GM10266 (cell line): Measurements from ENCODE around the gene CLBA1.

Source experiments
- DNase-seq: peaks from one replicate; pipeline ENCODE4 v3.0.0; 2012; ENCODE audit errors: extremely low spot score
- TF ChIP-seq, protein P1 (sequence below): IDR thresholded peaks from 2 replicates; pipeline ENCODE4 v1.5.1; 2012; ENCODE audit warnings: mild to moderate bottlenecking, low read depth; ENCODE audit not compliant: control insufficient read depth, insufficient read depth; ENCODE audit errors: missing control alignments

Gene CLBA1

GRCh38 chr14:104978746-104979691, 6.6 kb upstream of the CLBA1 start:
- TF ChIP-seq, protein P1, sequence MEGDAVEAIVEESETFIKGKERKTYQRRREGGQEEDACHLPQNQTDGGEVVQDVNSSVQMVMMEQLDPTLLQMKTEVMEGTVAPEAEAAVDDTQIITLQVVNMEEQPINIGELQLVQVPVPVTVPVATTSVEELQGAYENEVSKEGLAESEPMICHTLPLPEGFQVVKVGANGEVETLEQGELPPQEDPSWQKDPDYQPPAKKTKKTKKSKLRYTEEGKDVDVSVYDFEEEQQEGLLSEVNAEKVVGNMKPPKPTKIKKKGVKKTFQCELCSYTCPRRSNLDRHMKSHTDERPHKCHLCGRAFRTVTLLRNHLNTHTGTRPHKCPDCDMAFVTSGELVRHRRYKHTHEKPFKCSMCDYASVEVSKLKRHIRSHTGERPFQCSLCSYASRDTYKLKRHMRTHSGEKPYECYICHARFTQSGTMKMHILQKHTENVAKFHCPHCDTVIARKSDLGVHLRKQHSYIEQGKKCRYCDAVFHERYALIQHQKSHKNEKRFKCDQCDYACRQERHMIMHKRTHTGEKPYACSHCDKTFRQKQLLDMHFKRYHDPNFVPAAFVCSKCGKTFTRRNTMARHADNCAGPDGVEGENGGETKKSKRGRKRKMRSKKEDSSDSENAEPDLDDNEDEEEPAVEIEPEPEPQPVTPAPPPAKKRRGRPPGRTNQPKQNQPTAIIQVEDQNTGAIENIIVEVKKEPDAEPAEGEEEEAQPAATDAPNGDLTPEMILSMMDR, result no peak

DNA sequence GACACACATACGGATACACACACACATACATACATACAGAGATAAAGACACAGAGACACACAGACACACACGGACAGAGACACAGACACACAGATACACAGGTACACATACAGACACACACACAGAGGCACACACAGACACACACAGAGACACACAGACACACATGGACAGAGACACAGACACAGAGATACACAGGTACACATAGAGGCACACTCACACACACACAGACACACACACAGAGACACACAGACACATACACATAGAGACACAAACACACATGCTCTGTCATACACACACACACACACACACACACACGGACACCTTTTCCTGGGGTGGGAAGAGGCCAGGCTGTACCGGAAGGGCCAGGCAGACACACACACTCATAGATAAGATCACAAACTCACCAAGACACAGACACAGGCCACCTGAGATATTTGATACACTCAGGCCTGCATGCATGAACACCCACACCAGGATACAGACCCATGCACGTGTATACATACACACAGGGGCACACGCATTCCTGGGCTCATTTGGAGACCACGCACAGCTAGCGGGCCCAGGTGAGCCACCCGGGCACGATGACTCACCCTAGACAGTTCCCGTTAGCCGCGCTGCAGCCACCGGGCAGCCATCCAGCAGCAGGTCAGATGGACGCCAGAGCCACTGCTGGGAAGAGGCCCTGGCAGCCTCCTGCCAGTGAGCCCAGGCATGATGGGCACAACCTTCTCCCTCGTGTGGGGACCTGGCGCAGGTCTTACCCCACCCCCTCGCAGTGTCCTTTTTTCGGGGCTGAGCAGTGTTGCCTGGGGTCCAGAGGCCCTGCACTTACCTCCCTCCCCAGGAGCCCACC, 5.6 kb upstream of the CLBA1 start:
- no peak for DNase-seq
- TF ChIP-seq, protein P1, result no peak

More at GRCh38 chr14:104978746-104979691, 6.6 kb upstream of the CLBA1 start:
- no peak for DNase-seq

DNA sequence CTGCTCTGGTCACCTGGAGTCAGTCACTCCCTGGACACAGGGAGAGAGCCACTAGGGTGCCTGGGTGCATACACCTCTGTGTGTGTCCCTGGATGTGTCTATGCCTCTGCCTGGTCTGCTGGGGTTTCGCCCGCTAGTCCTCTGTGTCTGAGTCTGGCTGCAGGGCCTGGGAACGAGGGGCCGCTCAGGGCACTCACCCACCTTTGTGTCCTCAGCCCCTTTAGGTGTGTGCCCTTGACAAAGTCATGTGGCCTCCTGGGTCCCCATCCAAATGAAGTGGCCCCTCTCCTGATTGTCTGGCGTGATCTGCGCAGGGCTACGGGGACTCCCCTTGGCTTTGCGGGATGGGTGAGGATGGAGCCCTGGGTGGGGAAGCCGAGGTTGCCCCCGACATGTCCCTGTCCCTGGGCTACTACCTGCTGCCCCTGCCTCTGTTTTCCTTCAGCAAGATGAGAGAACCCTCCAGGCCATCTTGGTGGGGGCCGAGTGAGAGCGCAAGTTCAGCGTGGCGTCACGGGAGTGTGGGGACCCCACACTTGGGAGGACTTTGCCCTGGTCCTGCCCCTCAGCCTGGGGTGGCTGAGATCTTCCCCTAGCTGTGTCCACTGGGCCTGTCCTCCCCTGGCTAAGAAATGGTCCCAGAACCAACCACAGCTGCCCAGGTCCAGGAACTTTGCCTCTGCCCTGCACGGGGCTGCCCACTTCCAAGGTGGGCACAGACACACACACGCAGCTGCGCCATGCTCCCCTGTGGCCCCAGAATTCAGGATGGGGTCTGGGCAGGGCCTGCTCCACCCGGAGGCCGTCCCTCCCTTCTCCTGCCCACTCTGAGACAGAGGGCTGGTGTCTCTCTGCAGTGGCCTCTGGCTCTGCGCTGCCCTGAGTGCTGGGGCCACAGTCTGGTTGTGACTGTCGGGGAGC, 4.7 kb upstream of the CLBA1 start:
- no peak for DNase-seq
- TF ChIP-seq, protein P1, result no peak

GRCh38 chr14:104981699-104982541, 3.7 kb upstream of the CLBA1 start:
- TF ChIP-seq, protein P1, result no peak

GRCh38 chr14:104982548-104983230, 2.9 kb upstream of the CLBA1 start:
- no peak for DNase-seq
- TF ChIP-seq, protein P1, result no peak

More at GRCh38 chr14:104981699-104982541, 3.7 kb upstream of the CLBA1 start:
- no peak for DNase-seq
